ACC112 (cell line): ENCODE measurements around the gene GUCA2B.

ENCODE experiments used
- H2AFZ ChIP-seq: fragments of 200-600 bp; sonication (generic); one replicate; pipeline ENCODE4 v1.6.0; 2017; ENCODE audit warnings: antibody characterized with exemption, low read length; ENCODE audit not compliant: unreplicated experiment
- H3K27ac ChIP-seq: fragments of 200-600 bp; sonication (generic); 2 replicates; pipeline ENCODE4 v1.5.1; 2014; ENCODE audit warnings: low read depth, mild to moderate bottlenecking, antibody characterized with exemption, low read length, moderate library complexity
- H3K27me3 ChIP-seq: fragments of 200-600 bp; sonication (generic); 2 replicates; pipeline ENCODE4 v1.6.1; 2014; ENCODE audit warnings: mild to moderate bottlenecking, antibody characterized with exemption, low read length, moderate library complexity, mixed read lengths; ENCODE audit not compliant: insufficient read depth
- H3K36me3 ChIP-seq: fragments of 200-600 bp; sonication (generic); 2 replicates; pipeline ENCODE4 v1.6.1; 2016; ENCODE audit warnings: mild to moderate bottlenecking, antibody characterized with exemption, low read length, moderate library complexity, mixed read lengths; ENCODE audit not compliant: insufficient read depth
- H3K4me1 ChIP-seq: fragments of 200-600 bp; sonication (generic); one replicate; pipeline ENCODE4 v1.6.1; 2016; ENCODE audit warnings: low read length, mixed read lengths; ENCODE audit not compliant: insufficient read depth, unreplicated experiment, control insufficient read depth
- H3K4me3 ChIP-seq: fragments of 200-600 bp; sonication (generic); 2 replicates; pipeline ENCODE4 v1.5.1; 2014; ENCODE audit warnings: mild to moderate bottlenecking, low read depth, low read length
- H3K79me2 ChIP-seq: fragments of 200-600 bp; sonication (generic); one replicate; pipeline ENCODE4 v1.6.0; 2016; ENCODE audit warnings: low read length; ENCODE audit not compliant: control insufficient read depth, unreplicated experiment, insufficient read depth

Gene GUCA2B

DNA sequence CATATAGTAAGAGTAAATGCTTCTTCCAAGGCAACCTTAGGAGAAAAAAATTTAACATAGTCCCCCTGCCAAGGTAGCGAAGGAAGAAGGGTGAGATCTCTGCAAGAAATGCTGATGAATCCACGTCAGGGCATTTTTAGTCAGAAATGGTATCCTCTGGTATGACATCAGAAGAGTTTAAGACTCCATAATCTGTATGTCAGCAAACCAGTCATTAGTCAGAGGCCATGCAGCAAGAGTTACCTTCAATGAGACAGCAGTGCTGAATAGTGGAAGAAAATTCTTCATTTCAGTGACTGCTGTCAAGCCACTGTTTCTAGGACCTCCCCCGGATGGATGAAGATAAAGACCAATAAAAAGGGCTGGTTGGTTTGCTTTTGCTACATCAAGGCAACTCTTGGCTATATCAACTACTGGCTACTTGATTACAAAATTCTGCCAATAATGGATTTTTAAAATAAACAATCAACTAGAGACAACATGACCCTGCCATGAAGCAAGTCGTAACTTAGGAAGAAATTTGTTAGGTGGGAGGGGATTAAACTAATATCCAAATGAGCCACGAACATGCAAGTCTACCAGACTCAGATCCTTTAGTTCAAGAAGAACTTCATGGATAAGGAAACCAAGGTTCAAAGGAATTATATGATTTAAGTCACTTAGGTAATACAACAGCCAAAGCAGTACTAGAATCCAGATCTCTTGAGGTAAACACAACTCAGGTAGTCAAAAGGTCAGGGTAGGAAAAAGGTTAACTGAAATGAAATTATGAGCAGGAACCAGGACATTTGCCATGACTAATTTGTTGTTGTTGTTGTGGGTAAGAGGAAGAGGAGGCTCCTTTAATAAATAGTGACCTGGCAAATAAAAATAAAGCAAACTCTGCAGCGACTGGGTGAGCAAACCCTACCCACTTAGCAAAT lies 37.0 kb downstream of the GUCA2B start:
- H3K79me2 ChIP-seq, result peaks cover 5% of the 10 kb centered on the region
- H3K4me1 ChIP-seq, result peaks cover 15% of the 10 kb centered on the region
- no peak overlapping the region for H3K4me3 ChIP-seq
- no peak overlapping the region for H3K27ac ChIP-seq
- H2AFZ ChIP-seq, result no peak overlapping the region
- no peaks in the 10 kb centered on the region for H3K27me3 ChIP-seq
- peaks cover 49% of the 10 kb centered on the region for H3K36me3 ChIP-seq

DNA sequence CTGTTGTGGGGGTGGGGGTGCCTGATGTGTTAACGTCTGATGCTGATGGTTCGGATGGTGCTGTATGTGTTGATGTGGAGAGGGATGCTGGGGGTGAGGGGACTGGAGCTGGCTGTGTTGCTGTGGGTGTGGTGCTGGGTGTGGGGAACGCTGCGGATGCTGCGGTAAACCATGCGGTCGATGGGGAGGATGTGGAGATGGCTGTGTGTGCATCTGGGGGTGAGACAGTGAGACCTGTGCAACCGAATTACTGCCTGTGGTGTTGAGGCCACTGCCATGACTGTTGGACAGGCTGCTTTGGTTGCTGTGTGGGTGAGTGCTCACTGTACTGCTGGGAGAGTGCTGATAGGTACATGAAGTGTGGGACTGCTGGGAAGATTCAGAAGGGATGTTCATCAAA lies 38.1 kb downstream of the GUCA2B start:
- Histone ChIP-seq H3K4me3 (no peak overlapping the region), H3K4me1 (peaks cover 7% of the 10 kb centered on the region), H2AFZ (no peak overlapping the region), H3K27ac (no peak overlapping the region), H3K36me3 (peaks cover 43% of the 10 kb centered on the region), H3K79me2 (no peaks in the 10 kb centered on the region), H3K27me3 (no peaks in the 10 kb centered on the region)

DNA sequence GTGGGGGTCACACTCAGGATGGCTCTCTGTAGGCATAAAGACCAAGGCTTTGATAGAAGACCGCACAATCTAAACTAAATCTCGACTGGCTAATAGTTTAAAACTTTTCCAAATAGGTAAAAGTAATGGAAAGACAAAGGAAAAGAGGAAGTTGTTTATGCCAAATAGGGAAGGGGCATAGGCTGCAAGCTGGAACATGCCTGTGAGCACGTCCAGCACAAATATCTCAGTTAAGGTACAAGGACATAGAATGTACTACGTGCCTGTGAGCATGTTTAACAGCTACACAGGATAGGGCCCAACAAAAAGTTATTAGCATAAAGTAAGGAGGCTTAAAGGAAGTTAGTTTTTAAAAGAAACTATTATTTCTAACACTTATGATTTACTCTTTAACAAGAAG lies 38.9 kb downstream of the GUCA2B start:
- H3K4me3 ChIP-seq, result no peak overlapping the region
- H3K27ac ChIP-seq, result no peak overlapping the region
- peaks cover 45% of the 10 kb centered on the region for H3K36me3 ChIP-seq
- no peaks in the 10 kb centered on the region for H3K27me3 ChIP-seq
- no peaks in the 10 kb centered on the region for H3K4me1 ChIP-seq
- no peak overlapping the region for H2AFZ ChIP-seq
- no peaks in the 10 kb centered on the region for H3K79me2 ChIP-seq

DNA sequence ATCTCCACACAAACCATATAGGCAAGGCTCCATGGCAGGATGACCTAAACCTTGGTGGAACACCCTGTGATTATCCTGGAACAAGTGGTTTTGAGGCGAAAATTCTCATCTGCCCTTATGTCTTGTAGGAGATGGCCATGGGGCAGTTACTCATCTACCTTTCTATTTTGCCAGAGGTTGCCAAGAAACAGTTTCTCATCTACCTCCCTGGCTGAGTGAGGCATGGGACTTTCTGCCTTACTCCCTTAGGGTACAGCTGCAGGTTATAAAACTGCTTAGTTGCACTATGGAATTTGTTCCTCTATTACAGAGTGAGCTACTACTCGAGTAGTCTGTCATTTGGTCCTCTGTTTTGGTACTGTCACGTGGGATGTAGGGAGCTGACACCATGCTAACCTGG lies 42.6 kb downstream of the GUCA2B start:
- Histone ChIP-seq H3K27ac (no peak overlapping the region), H3K27me3 (no peaks in the 10 kb centered on the region)

DNA sequence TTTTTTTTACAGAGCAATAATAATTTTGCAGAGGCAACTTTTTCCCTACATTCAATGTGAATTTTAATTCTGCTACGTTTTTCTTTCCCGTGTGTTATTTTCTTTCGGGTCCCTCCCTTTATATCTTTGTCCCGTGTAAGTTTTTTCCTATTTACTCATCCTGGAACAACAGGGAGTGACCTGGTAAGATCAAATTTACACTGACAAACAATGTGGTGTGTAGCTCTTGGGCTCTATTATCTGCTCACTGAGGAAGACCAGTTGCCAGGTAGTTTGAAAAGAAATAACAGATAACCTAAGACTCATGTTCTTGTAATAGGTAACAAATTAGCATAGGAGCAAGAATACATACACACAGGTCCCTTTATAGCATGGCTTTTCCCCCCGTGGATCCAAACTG lies 45.0 kb downstream of the GUCA2B start:
- no peaks in the 10 kb centered on the region for H3K27me3 ChIP-seq
- H3K4me3 ChIP-seq, result no peak overlapping the region
- no peaks in the 10 kb centered on the region for H3K4me1 ChIP-seq
- H2AFZ ChIP-seq, result no peak overlapping the region
- peaks cover 47% of the 10 kb centered on the region for H3K36me3 ChIP-seq
- no peaks in the 10 kb centered on the region for H3K79me2 ChIP-seq
- H3K27ac ChIP-seq, result no peak overlapping the region

More for the DNA sequence above, 42.6 kb downstream of the GUCA2B start:
- Histone ChIP-seq H3K79me2 (no peaks in the 10 kb centered on the region), H3K4me3 (no peak overlapping the region), H2AFZ (no peak overlapping the region), H3K36me3 (peaks cover 35% of the 10 kb centered on the region), H3K4me1 (no peaks in the 10 kb centered on the region)

DNA sequence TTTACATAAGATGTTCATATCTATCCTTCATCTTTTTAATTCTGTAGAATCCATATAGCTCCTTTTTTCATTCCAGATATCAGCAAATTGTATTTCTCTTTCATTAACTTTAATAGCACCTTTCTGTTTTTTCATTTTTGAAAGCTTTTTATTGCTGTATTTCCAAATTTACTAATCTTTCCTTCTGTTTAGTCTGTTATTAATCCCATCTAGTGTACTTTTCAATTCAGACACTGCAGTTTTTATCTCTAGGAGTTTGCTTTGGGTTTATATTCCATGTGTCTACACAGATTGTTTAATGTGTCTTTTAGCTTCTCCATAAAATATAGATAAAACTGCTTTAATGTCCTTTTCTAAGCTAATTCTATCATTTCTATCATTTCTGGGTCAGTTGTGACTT lies 48.8 kb downstream of the GUCA2B start:
- Histone ChIP-seq H3K4me1 (no peaks in the 10 kb centered on the region), H2AFZ (no peak overlapping the region), H3K27me3 (no peaks in the 10 kb centered on the region), H3K79me2 (no peaks in the 10 kb centered on the region), H3K27ac (no peak overlapping the region), H3K36me3 (peaks cover 34% of the 10 kb centered on the region), H3K4me3 (no peak overlapping the region)
